Measurements from ENCODE around the gene MYH7B.

DNA sequence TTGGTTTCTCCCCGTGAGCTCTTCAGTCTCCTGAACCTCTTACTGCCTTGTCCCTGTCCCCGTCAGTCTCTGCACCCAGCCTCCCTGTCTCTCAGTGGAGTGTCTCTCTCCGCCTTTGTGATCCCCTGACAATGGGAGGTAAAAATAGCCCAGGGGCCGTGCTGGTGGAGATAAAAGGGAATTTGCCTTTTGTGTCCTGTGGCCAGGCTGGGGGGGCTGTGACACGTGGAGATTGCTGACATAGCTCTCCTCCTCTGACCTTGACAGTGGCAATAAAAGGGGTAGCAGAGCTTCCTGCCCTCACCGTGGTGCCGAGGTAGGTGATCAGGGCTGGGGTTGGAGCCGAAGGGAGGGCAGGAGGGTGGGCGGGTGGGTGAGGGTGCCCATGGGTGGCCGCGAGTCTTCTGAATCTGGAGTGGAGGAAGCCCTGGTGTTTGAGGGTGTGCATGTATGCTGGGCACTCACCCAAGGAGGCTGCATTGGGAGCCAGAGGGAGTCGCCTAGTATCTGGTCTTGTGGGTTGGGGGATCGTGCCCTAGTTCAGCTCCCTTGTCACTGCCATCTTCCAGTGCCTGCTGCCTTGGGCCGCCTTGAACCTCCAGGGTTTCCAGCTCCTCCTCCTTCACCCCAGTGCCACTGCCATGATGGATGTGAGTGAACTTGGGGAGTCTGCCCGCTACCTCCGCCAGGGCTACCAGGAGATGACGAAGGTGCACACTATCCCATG lies 21.9 kb downstream of the MYH7B start:
- TF ChIP-seq CTCF (IDR thresholded peaks at IDR 0.05; ENCODE audit: low read depth, low read length), result no peak
- TF ChIP-seq EZH2phosphoT487 (IDR thresholded peaks at IDR 0.05; ENCODE audit: low read depth), result no peak
